Muscle of back (tissue), 11 donors: ENCODE results near the gene CPNE9. TPM values are rescaled to one million over a fixed set of nuclear protein-coding genes. Genes with fewer than 3 reads are reported as not detected.

Experiments
- DNase-seq, 3 donors: peaks; one replicate each; pipeline versions ENCODE4 v3.0.0 to v3.0.0-alpha.2; 2013
- polyA plus RNA-seq, 10 donors: library from polyadenylated mRNA; unstranded; fragments of 120-200 nt; gene quantifications; one replicate each; pipeline ENCODE4 v1.2.1, GENCODE V29; 2013; ENCODE audit not compliant: insufficient read length in 10 of 10

CPNE9 gene
- polyA plus RNA-seq, 10 donors = not detected

DNA sequence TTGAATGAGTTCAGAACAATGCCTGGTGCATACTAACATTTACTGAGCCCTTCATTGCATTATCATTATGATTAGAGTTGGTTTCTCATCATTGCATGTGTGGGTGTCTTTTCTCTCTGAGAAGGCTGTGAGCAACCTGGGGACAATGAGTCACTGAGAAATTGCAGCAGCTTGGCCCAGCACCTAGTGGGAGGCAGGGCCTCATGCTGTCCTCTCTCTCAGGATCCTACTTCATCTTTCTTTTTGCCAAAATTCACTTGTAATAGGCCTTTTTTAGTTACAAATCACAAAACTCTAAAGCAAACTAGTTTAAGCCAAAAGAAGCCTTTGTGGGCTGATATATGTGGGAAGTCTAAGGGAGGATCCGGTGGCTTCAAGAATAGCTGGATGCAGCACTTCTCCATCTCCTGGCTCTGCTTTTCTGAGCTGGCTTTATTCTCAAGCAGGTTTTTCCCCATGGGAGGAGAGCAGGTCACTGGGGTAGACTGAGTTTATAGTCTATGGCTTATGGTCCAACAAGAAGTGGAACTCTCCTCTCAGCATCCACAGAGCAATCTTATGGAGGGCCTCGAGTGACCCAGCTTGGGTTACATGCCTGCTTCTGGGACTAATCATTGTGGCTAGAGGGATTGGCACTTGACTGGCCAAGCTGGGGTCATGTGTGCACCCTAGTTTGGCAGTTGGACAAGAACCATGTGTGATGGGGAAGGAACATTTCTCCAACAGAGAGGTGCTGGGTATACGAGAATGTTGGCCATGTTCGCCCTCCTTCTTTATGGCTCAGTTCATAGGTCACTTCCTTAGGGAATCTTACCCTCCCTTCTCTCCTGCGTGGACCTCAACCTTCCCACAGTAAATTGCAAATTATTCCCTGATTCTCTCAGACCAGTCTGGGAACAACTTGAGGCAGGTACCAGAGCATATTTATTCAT, 74.8 kb downstream of the CPNE9 start:
- peak in 1 of 3 donors; percentile 49 for DNase-seq

DNA sequence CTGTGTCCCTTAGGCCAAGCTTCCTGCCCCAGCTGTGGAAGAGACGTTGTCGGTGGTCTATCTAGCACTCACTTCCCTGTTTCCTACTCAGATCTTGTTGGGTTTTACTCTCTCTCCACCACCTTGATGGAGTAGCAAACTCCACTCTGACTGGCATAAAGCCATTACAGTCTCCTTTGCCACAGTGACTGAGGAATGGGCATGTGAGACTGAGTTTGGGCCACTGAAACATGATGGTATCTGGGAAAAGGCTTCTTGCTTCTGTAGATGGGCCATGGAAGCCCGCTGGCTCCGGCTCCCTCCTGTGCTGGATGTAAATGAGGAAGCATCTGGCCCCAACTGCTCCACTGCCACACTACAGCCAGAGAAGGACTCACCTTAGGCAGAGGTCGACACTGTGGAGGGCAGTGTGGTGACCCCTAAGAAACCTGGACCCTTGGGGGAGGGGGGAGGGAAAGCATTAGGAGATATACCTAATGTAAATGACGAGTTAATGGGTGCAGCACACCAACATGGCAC, 75.5 kb downstream of the CPNE9 start:
- no peak for DNase-seq

Other genes with a start within 250 kb of the CPNE9 start
- gene LHFPL4, start 150.0 kb upstream of the CPNE9 start, polyA plus RNA-seq = under 1 TPM in 6 of 10 donors, not detected in 4; 0.03 to 0.08 (median 0.05) TPM
- gene MTMR14, start 54.3 kb upstream of the CPNE9 start, polyA plus RNA-seq = 10 to 100 TPM; 17.6 to 23.0 (median 18.2) TPM
- gene BRPF1, start 27.9 kb downstream of the CPNE9 start, polyA plus RNA-seq = 10 to 100 TPM; 10.8 to 17.3 (median 12.9) TPM
- 10 to 100 TPM; 22.3 to 42.0 (median 28.0) TPM for gene OGG1, start 46.1 kb downstream of the CPNE9 start, polyA plus RNA-seq
- gene CAMK1, start 66.1 kb downstream of the CPNE9 start, polyA plus RNA-seq = 10 to 100 TPM in 9 of 10 donors, 1 to 10 TPM in 1; 10.0 to 19.5 (median 14.5) TPM
- 10 to 100 TPM; 49.2 to 56.4 (median 53.4) TPM for gene TADA3, start 88.6 kb downstream of the CPNE9 start, polyA plus RNA-seq
- gene ARPC4, start 89.2 kb downstream of the CPNE9 start, polyA plus RNA-seq = 100 to 1,000 TPM in 1 of 10 donors, 10 to 100 TPM in 9; 58.5 to 101 (median 82.9) TPM
- gene TTLL3, start 106.4 kb downstream of the CPNE9 start, polyA plus RNA-seq = 10 to 100 TPM; 15.7 to 53.1 (median 23.5) TPM
- 10 to 100 TPM; 22.9 to 32.7 (median 27.8) TPM for gene RPUSD3, start 140.2 kb downstream of the CPNE9 start, polyA plus RNA-seq
- 1 to 10 TPM in 1 of 10 donors, under 1 TPM in 7, not detected in 2; 0.21 to 1.1 (median 0.41) TPM for gene CIDEC, start 176.4 kb downstream of the CPNE9 start, polyA plus RNA-seq
- 10 to 100 TPM; 24.6 to 33.7 (median 28.8) TPM for gene JAGN1, start 186.8 kb downstream of the CPNE9 start, polyA plus RNA-seq
- 10 to 100 TPM in 1 of 10 donors, 1 to 10 TPM in 8, under 1 TPM in 1; 0.97 to 14.4 (median 1.7) TPM for gene IL17RE, start 199.0 kb downstream of the CPNE9 start, polyA plus RNA-seq
- gene IL17RC, start 213.3 kb downstream of the CPNE9 start, polyA plus RNA-seq = 10 to 100 TPM; 15.2 to 37.4 (median 22.1) TPM
- 10 to 100 TPM; 21.4 to 39.8 (median 29.4) TPM for gene CRELD1, start 230.0 kb downstream of the CPNE9 start, polyA plus RNA-seq
- gene PRRT3, start 248.6 kb downstream of the CPNE9 start, polyA plus RNA-seq = 1 to 10 TPM in 9 of 10 donors, under 1 TPM in 1; 0.92 to 2.9 (median 1.7) TPM